GM20000 (cell line): ENCODE results near the gene MAP2K3.
A peak's percentile ranks its signal among the peaks of the same experiment; 100 is the strongest.

ENCODE experiments used
- DNase-seq: peaks from one replicate; pipeline ENCODE4 v3.0.0; 2012; ENCODE audit warnings: low spot score
- CTCF ChIP-seq: IDR thresholded peaks from 2 replicates; pipeline ENCODE4 v1.5.1; 2012; ENCODE audit warnings: mild to moderate bottlenecking, control low read depth; ENCODE audit errors: extremely low read depth, missing control alignments

MAP2K3 gene

DNA sequence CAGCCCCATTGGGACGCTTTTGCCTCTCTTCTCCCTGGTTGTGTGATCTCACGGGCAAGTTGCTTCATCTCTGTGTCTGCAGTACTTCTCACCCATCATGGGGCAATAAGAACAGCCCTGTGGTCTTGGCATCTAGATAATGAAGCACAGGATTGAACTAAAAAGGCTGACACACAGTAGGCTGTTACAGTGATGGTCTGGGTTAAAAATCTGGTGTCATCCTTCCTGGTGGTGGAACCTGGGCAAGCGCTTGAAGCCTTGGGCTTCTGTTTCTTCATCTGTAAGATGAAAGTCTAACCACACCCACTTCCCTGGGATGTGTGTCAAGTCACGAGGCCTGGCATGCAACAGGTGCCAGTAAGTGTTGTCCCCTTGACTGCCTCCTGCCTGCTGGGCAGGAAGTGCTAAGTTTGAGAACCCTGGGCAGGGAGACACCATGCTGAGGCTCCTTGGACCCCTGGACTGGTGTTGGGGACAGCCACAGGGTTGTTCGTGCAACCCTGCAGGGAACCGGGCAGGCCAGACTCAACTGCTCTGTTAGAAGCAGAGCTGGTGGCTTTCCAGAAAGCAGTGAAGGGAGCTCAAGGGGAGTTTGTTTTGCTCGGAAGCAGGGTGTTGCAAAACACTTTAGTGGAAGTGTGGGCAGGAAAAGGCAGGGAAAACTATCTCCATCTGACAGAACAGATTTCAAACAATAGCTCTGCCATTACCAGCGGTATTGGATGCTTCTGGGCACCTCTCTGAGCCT lies 5.9 kb upstream of the MAP2K3 start:
- no peak for TF ChIP-seq CTCF
- no peak for DNase-seq

DNA sequence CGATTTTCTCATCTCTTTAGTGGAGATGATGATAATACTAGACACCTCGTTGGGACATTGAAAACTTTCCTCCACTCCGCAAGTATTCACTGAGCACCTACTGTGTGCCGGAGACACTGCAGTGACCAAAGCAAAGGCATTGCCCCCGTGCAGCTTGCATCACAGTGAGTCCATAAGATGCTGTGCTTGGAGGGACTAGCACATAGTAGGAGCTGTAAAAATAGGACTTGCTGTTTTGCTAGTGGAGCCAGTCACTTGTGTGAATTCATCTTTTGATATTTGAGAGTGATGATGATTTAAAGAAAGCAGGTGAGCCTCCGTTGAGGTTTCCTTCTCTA lies 5.3 kb upstream of the MAP2K3 start:
- no peak for DNase-seq
- TF ChIP-seq CTCF, result no peak

- TF ChIP-seq CTCF, result no peak
- no peak for DNase-seq
Measured at GRCh38 chr17:21279582-21279981, 4.9 kb upstream of the MAP2K3 start.

- TF ChIP-seq CTCF, result peak; percentile 99
- peak; percentile 90 for DNase-seq
Measured at GRCh38 chr17:21280081-21280518, 4.4 kb upstream of the MAP2K3 start.

DNA sequence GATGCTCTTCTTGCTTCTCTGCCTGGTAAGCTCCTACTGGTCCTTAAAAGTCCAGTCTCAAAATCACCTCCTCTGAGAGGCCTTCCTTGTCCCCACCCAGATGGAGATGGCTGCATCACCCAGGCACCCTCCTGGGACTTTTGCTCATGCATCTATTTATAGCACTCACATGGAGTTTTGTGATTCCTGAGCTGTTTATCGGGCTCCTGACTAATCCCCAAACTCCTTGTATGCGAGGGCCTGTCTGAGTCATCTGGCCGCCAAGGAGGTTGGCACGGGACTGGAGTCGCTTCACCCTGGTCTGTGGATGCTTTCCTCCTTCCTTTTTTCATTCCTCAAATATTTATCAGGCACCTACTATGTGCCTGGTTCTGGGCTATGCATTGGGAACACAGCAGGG lies 2.3 kb upstream of the MAP2K3 start:
- DNase-seq, result no peak
- no peak for TF ChIP-seq CTCF

DNA sequence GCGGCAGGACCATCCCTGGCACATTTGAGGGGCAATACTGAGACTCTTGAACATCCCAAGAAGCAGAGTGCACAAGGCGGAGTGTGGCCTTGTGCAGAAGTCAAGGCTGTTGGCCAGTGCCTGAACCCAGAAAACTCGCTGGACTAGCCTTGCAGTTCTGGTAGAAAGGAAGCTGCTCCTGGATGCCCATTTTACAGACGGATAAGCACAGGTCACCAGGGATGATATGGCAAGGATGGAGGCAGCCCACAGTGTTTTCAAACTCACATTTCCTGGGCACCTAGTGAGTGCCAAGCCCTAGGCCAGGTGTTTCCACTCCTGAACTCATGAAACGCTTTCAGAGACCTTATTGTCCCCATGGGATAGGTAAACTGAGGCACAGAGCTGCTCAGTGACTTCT lies 1.7 kb upstream of the MAP2K3 start:
- DNase-seq, result no peak
- TF ChIP-seq CTCF, result no peak

DNA sequence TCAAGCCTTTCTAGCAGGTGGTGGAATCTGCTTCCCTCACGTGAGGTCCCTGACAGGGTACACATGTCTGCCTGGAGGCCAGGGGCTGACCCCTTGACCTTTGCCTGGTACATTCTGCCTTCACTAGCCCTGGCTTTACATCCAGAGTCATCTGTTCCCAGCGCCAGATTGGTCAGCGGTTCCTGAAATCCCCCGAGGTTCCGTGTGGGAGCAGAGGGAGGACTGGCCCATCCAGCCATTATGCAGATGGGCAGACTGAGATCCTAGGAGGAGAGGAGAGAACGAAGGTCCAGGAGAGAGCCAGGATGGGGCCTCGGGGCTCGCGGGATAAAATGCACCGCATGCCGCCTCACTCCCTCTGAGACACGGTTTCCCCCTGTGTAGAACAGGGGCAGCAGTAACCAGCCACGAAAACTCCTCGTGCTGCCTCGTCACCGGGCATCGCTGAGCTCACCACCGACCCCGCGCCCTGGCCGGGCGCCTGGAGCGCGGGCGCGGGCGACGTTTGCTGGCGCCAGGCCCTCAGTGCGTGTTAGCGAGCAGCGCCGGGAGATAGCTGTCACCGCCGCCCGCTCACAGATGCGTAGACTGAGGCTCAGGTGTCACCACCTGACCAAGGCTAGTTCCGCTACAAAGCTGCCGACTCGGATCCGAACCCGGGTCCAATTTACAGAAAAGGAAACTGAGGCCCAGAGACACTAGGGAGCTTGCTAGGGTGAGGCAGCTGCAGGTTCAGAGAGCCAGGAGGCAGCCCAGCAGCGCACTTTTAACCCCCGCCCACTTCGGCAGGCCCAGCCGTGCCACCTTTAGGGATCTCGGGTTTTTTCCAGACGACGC lies 811 bp upstream of the MAP2K3 start:
- DNase-seq, result no peak

More for the DNA sequence above, 811 bp upstream of the MAP2K3 start:
- TF ChIP-seq CTCF, result no peak
